HG03442 (cell line): ENCODE data around the gene IFT25.
"Not testable (repeated sequence)": the region's sequence is repeated elsewhere in the genome, so short reads cannot be mapped to it uniquely, and the experiment has no call there.

Experiments
- ATAC-seq: cut with Tn5 transposase; IDR thresholded peaks from one replicate; pipeline ENCODE4 v1.9.1; 2021; ENCODE audit warnings: mild to moderate bottlenecking, moderate library complexity; ENCODE audit not compliant: unreplicated experiment

The IFT25 gene

DNA sequence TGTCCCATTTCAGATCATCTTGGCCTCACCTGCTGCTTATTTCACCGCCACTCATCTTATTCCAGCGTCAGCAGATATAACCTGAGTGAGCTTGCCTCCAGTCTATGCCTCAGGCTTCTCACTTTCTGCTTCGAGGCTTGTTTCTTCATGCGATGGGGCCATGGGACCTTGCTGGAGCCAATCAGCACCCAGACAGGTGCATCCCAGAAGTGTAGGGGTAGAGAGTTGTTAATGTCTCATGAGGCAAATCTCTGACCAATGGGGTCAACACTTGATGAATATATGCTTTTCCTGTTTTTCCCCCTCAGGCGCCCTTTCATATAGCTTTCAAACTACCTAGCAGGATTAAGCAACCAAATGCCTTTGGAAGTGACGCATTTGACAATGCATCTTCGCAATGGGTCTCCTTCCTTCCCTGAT lies 55.0 kb downstream of the IFT25 start:
- ATAC-seq: no peak

DNA sequence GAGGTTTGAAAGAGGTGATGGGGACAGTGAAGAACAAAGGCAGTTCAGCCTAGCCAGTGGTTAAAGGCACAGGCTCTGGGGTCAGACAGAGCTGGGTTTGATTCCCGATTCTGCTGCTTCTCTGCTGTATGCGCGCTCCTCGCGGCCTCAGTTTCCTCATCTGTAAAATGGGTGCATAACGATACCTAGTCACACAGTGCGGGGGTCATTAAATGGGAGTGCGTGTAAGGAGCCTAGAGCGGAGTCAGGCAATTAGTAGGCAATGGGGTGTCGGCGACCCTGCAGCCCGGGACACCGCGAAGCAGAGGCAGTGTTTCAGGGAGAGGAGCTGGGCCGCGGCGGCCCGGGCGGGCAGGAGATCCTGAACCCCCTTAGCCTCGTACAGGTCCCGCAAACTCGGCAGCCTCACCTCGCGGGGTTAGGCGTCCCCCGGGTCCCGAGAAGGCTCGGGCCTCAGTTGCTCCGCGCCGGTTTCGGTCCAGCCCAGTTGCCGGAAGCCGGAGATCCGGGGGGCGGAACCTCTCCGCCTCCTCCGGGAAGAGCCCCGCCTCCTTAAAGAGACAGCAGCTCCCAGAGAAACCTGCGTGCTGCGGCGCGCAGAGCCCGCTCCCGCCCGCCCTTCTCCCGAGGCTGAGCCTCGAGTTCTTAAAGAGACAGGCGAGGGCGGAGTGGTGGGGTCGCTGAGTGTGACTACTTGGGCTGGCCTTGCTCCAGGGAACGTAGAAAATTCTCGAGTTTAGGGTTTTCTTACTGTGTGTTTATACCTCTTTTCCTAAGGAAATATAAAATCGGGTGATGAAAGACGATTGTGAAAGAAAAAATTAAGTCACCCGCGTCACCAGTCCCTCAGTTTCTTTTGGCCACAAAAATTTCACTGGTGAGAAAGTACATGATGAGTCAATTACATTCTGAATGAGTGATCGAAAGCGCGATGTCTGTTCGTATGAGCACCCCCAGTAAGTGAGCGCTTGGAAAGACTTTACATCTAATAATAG lies 55.9 kb downstream of the IFT25 start, which contains the start of gene YIPF1:
Gene YIPF1, minus strand, starts transcription at position 494 of the 995 bp plus-strand sequence. CDS start 860 bp downstream, outside the sequence.
- peak; percentile 84 for ATAC-seq

DNA sequence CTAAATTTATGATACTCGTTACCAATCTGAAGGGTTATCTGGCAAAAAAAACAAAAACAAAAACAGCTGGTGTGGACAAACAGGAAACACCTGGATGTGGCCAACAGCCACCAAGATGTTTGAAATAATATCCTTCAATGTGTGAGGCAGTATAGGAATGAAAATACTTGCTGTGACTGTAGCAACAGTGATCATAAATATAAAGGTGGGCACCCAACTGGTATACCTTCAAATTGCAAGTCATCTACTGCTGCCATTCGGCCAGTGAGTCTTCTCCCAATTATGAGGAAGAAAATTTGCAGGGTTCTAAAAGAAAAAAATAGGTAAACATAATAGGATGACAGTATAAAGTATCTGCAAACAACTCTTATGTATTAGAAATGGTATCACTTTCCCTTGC lies 56.8 kb downstream of the IFT25 start:
- ATAC-seq: no peak

DNA sequence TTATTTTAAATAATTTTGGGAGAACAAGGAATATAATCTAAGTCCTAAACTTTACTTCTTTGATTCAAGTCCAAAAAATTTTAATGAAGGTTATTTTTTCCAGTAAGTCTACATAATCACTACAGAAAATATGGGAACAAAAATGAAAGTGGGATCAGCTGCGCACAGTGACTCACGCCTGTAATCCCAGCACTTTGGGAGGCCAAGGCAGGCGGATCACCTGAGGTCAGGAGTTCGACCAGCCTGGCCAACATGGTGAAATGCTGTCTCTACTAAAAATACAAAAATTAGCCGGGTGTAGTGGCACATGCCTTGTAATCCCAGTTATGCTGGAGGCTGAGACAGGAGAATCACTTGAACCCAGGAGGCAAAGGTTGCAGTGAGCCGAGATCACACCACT lies 61.9 kb downstream of the IFT25 start:
- not testable (repeated sequence) for ATAC-seq

DNA sequence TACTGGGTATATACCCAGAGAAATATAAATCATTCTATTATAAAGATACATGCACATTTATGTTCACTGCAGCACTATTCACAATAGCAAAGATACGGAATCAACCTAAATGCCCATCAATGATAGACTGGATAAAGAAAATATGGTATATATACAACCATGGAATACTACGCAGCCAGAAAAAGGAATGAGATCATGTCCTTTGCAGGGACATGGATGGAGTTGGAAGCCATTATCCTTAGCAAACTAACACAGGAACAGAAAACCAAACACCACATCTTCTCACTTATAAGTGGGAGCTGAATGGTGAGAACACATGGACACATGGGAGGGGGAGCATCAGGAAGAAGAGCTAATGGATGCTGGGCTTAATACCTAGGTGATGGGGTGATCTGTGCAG lies 63.6 kb downstream of the IFT25 start:
- ATAC-seq: not testable (repeated sequence)

DNA sequence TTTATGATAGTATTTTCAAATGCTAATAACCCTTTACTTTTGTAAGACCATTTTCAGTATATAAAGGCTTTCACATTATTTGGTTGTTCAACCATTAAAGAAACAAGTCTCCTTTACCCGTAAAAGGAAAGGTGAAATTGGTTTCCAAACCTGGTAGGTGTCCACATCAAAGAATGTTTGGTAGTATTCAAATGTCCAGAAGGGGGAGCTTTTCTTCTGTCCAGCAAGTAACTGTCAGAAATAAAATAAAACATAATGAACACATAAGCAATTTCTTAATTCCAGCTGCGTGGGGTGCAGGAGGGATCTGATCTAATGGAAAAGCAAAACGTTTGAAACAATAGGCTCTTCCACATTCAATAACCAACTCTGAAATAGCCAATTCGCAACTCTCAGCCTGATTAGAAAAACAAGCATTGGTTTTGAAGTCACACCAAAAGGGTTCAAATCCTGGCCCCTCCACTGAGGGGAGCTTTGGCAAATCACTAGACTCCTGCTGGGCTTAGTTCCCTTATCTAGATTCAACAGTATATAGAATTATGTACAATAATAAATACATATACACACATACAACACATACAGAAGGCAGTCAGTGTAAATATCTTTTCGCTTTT lies 66.9 kb downstream of the IFT25 start:
- no peak for ATAC-seq

DNA sequence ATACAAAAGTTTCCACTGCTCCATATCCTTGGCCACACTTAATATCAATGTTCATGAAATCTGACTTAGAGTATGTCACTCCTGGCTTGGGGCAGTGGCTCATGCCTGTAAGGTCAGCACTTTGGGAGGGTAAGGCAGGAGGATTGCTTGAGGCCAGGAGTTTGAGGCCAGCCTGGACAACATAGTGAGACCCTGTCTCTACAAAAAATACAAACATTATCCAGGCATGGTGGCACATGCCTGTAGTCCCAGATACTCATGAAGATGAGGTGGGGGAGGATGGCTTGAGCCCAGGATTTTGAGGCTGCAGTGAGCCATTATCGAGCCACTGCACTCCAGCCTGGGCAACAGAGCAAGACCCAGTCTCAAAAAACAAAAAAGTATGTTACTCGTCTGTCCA lies 70.3 kb downstream of the IFT25 start:
- not testable (repeated sequence) for ATAC-seq

DNA sequence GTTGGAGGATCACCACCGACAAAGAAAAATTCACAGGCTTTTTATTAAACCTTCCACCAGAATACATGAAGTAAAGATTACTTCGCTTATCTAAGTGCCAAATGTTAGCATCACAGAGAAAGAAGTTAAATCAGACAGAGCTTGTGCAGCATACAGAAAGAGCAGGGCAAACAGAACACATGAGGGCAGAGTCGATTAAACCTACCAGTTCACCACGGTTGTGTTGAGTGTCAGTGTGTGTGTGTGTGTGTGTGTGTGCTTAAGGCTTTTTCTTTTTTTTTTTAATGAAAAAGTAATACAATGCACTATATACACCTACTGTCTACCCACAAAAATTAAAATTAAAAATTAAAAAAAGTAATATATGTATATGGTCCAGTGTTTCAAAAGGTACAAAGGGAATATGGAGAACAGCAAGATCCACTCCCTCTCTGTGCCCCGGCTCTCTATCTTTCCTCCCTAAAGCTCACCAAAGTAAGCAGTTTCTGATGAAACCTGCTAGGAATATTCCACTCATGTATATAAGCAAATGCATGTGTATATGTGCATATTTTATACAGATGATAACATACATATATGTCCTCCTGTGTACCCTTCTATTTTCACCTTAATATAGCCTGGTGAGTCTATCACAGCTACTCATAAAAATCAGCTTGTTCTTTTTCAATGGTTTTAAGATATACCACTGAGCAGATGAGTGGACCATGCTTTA lies 73.6 kb downstream of the IFT25 start:
- no peak for ATAC-seq
